ENCODE measurements around the gene DHRS3.
"Not testable (repeated sequence)": the region's sequence is repeated elsewhere in the genome, so short reads cannot be mapped to it uniquely, and the experiment has no call there.

Gene DHRS3

GRCh38 chr1:12551584-12551983 is 66.4 kb downstream of the DHRS3 start:
- DNase-seq, result no peak

GRCh38 chr1:12549460-12550349 is 68.3 kb downstream of the DHRS3 start:
- DNase-seq, result no peak

GRCh38 chr1:12548973-12549459 is 69.0 kb downstream of the DHRS3 start:
- DNase-seq, result no peak

- DNase-seq, result no peak
Observed at GRCh38 chr1:12548279-12548972, 69.6 kb downstream of the DHRS3 start.

DNA sequence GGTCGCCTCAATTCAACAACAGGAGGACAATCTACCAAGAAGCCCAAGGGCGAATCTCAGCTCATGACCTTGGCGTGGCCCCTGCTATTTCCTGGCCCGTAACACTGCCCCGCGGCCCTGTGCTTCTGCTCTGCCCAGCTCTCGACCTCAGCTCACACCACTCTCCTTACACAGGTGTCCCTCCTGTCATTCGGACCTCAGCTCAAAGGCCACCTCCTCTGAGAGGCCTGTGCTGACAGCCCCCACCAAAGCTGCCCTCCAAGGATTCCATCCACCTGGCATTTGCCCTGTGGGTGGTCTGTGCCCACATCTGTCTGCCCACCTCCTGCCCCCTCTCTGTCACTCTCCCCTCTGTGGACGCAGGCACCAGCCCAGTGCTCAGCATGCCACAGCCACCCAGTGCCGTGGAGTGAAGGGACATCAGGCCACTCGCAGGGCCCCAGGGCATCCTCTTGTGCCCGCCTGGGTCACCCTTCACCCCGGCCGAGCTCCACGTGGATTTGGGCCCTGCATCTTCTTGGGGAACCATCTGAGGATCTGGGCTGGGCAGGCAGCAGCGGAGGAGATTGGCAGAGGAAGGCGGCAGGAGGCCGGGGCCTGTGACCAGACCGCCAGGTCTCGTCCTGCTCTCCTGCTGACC is 70.3 kb downstream of the DHRS3 start:
- DNase-seq, result no peak

DNA sequence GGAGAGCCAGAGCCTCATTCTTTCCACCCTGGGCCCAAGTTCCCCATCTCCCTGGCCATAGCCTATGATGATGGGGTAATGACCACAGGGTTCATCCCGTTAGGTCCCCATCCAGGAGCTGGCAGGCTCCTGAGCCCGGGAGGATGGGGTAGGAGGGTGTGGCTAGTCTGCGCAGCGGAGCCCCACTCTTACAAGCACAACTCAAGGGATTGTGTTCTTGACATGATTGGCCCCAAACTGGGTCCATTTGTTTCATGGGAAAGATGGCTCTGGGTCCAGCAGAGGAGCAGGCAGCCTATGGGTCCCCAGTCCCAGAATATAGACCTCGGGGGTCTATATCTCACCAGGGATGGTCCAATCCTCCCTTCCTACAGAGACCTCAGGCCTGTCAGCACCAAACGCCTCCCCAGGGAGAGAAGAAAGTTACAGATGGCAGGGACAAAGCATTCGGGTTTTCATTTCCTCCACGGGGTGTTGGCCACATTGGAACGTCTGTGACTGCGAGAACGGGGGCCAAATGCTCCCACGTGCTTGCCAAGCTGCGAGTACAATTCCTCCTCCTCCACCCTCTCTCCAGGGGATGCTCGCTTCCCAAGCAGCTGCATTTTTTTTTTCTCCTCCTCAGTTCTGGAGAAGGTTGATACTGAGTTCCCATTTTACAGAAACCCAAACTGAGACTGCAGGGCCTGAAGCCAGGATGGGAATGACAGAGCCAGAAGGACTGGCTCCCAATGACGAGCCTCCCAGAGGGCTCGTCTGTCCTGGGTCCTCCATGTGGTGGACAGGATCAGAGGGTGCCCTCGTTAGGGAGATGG is 71.0 kb downstream of the DHRS3 start:
- no peak for DNase-seq

DNA sequence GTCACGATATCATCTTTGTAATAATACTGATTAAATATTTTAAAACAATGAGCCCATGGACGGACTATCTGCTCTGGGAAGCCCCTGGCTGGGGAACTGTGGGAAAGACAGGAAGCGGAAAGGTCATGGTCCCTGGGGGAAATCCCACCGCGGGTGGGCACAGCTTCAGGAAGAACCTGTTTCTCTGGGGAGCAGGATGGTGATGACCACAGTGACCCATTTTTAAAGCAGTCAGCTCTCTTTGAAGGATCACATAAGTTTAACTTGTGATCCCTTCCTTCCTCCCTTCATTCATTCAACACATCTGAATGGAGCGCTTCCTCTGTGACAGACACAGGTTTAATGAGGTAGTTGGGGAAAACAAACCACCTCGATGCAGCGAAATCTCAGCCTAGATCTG is 73.0 kb downstream of the DHRS3 start:
- DNase-seq, result no peak

- DNase-seq, result no peak
Observed at GRCh38 chr1:12544357-12544756, 73.7 kb downstream of the DHRS3 start.

DNA sequence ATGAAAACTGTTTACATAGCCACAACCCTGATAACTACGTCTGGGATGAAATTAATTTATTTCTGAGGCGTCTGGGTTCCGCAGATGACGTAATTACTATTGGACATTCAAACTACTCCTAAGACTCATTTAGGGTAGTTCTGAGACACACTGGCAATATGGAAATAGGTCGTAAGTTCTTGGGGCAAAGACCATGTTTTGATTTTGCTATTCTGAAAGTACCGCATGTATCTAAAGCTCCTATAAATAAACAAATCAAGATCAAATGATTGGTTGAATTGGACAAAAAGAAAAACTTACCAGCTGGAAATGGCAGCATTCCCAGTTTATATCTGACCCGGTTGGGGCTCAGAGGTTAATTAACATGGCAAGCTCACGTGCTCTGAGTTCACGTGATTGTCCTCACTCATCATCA is 74.3 kb downstream of the DHRS3 start:
- DNase-seq, result no peak

GRCh38 chr1:12542616-12543592 is 75.1 kb downstream of the DHRS3 start:
- no peak for DNase-seq

- DNase-seq, result no peak
Observed at GRCh38 chr1:12542138-12542465, 75.9 kb downstream of the DHRS3 start.

GRCh38 chr1:12541274-12542137 is 76.5 kb downstream of the DHRS3 start:
- DNase-seq, result no peak

- no peak for DNase-seq
Observed at GRCh38 chr1:12540580-12541273, 77.3 kb downstream of the DHRS3 start.

GRCh38 chr1:12539705-12540579 is 78.1 kb downstream of the DHRS3 start:
- no peak for DNase-seq

- DNase-seq, result no peak
Observed at GRCh38 chr1:12539320-12539704, 78.7 kb downstream of the DHRS3 start.

DNA sequence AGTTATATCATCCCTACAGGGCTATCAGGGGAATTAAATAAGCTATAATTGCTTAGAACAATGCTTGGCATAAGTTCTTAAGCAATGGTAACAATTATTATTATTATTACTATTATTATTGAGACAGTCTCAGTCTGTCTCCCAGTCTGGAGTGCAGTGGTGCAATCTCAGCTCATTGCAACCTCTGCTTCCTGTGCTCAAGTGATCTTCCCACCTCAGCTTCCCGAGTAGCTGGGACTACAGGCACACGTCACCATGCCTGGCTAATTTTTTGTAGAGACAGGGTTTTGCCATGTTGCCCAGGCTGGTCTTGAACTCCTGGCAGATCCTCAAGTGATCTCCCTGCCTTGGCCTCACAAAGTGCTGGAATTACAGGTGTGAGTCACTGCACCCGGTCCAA is 79.5 kb downstream of the DHRS3 start:
- DNase-seq, result not testable (repeated sequence)

- DNase-seq, result no peak
Observed at GRCh38 chr1:12537906-12538461, 80.0 kb downstream of the DHRS3 start.

DNA sequence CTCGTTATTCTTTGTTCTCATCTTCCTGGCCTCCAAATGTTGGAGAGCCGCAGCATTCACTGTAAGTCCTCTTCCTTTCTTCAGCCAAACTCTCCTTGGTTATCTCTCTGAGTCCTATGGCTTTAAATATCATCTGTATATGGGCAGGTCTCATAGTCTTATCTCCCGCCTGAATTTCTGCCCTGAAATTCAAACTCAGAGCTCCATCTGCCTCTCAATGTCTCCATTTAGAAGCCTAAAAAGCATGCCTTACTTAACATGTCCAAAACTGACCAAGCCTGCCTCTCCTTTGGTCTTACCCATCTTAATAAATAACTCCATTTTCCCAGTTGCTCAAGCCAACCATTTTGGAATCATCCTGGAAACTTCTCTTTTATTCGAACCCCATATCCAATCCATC is 80.7 kb downstream of the DHRS3 start:
- no peak for DNase-seq

All from CD4-positive, alpha-beta T cell treated with Interleukin-15 for 1 hour (primary cell).